ENCODE results near the gene SPEM3. TPM values are rescaled to one million over a fixed set of nuclear protein-coding genes. Genes with fewer than 3 reads are reported as not detected.

Gene SPEM3
- total RNA-seq, 3 donors from 2014 or later: not detected

DNA sequence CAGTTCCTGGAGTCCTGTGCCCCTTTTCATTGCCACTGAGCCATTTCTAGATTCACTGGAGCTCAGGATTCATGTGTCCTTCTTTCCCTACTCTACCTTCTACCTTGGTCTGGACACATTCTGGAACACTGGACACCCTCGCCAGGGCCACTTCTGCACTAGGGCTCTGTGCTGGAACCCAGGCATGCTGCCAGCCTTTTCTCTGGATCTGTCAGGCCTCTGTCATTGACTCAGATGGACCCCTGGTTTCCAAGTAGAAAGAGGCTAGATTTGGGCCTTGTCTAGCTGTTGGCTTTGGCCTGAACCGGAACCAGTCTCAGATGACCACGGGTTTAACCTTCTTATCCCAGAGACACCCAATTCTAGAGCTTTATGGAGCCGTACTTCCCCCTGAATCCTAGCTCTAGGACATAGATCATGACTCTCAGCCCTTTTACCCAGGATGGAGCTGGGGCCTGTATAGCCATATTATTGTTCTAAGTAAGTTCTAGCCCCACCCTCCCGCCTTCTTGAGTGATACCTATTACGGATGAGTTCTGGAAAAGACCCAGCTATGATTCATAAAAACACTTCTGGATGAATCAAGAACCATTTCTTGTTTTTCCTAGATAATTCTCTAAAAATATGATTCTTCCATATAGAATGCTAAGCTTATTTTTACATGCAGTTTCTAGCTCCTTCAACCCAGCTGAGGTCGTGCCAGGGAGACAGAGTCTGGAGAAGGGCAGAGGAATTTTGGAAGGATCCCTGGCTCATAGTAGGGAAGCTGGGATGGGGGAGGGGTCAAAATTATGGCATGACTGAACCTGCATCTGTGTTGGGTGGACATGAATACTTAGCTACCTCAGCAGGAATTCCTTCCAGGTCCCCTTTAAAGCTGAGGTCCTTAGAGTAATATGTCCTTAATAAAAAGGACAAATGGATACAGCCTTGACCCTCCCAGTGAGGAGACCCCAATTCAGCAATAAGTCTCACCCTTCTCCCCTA lies 15.1 kb downstream of the SPEM3 start:
- no peak for TF ChIP-seq POLR2A (IDR thresholded peaks at IDR 0.05)
- no peak for TF ChIP-seq POLR2AphosphoS5 (IDR thresholded peaks at IDR 0.05)
- TF ChIP-seq CTCF (IDR thresholded peaks at IDR 0.05): no peak
- DNase-seq (ENCODE audit: low spot score in 2 of 2): no peak
- no peaks in the 10 kb centered on the region for H3K27me3 ChIP-seq
- no peaks in the 10 kb centered on the region for H3K9me3 ChIP-seq
- H3K4me3 ChIP-seq: no peak overlapping the region
- intact Hi-C loops (cut with DNase I; ENCODE audit: low total_unique reads): no loop called here
- no peaks in the 10 kb centered on the region for H3K36me3 ChIP-seq
- peaks cover 8 to 10% of the 10 kb centered on the region in 2 donors for H3K4me1 ChIP-seq
- H3K27ac ChIP-seq: peak overlapping the region in 1 of 2 donors; percentile 54

GRCh38 chr17:7444682-7445618 lies 16.3 kb downstream of the SPEM3 start, which contains the start of gene CHRNB1:
CHRNB1 (plus strand) TSS chr17:7445061; CDS start chr17:7445128, 67 bp downstream.
- TF ChIP-seq POLR2AphosphoS5 (IDR thresholded peaks at IDR 0.05) (no peak), POLR2A (IDR thresholded peaks at IDR 0.05) (no peak), CTCF (IDR thresholded peaks at IDR 0.05) (peak in 1 of 3 donors; percentile 11)
- H3K9me3 ChIP-seq: no peaks in the 10 kb centered on the region
- intact Hi-C loops (cut with DNase I; ENCODE audit: low total_unique reads): no loop called here
- peaks cover 0 to 9% of the 10 kb centered on the region in 2 donors for H3K4me1 ChIP-seq
- no peaks in the 10 kb centered on the region for H3K36me3 ChIP-seq
- H3K27me3 ChIP-seq: no peaks in the 10 kb centered on the region
- peak in 1 of 2 donors; percentile 59 for DNase-seq (ENCODE audit: low spot score in 2 of 2)
- peak within 1 kb of the TSS; percentile 16 to 60 for H3K27ac ChIP-seq
- H3K4me3 ChIP-seq: peak within 1 kb of the TSS; percentile 20 to 61 (median 54)

- DNase-seq (ENCODE audit: low spot score in 2 of 2): no peak
- intact Hi-C loops (cut with DNase I; ENCODE audit: low total_unique reads): no loop called here
- Histone ChIP-seq H3K9me3 (no peaks in the 10 kb centered on the region), H3K4me3 (peak overlapping the region; percentile 20 to 61 (median 54)), H3K27ac (peak overlapping the region; percentile 16 to 60), H3K36me3 (no peaks in the 10 kb centered on the region), H3K27me3 (no peaks in the 10 kb centered on the region), H3K4me1 (peaks cover 0 to 2% of the 10 kb centered on the region in 2 donors)
- TF ChIP-seq CTCF (IDR thresholded peaks at IDR 0.05) (no peak), POLR2A (IDR thresholded peaks at IDR 0.05) (no peak), POLR2AphosphoS5 (IDR thresholded peaks at IDR 0.05) (no peak)
Observed at GRCh38 chr17:7445619-7445968, 16.9 kb downstream of the SPEM3 start.

- TF ChIP-seq CTCF (IDR thresholded peaks at IDR 0.05) (no peak), POLR2AphosphoS5 (IDR thresholded peaks at IDR 0.05) (no peak), POLR2A (IDR thresholded peaks at IDR 0.05) (no peak)
- intact Hi-C loops (cut with DNase I; ENCODE audit: low total_unique reads): no loop called here
- no peaks in the 10 kb centered on the region for H3K27me3 ChIP-seq
Observed at GRCh38 chr17:7448461-7448860, 19.8 kb downstream of the SPEM3 start.

More at GRCh38 chr17:7448461-7448860, 19.8 kb downstream of the SPEM3 start:
- H3K4me1 ChIP-seq: no peaks in the 10 kb centered on the region
- DNase-seq (ENCODE audit: low spot score in 2 of 2): no peak
- H3K9me3 ChIP-seq: no peaks in the 10 kb centered on the region
- no peak overlapping the region for H3K27ac ChIP-seq
- no peaks in the 10 kb centered on the region for H3K36me3 ChIP-seq
- no peak overlapping the region for H3K4me3 ChIP-seq
